Sigmoid colon (tissue), 7 donors: ENCODE data around the gene IFNAR1. TPM values are rescaled to one million over a fixed set of nuclear protein-coding genes. Genes with fewer than 3 reads are reported as not detected.

Experiments
- DNase-seq: peaks from one replicate; pipeline ENCODE4 v3.0.0-alpha.2; 2019
- H3K27ac ChIP-seq, 4 donors: fragments of 200-600 bp; sonication (generic); one replicate each; pipeline ENCODE4 v1.5.1; 2016 to 2019; ENCODE audit warnings: mild to moderate bottlenecking in 1 of 4
- H3K27me3 ChIP-seq, 3 donors: fragments of 200-600 bp; sonication (generic); one replicate each; pipeline ENCODE4 v1.5.1; 2019; ENCODE audit warnings: mild to moderate bottlenecking in 1 of 3
- H3K36me3 ChIP-seq, 4 donors: fragments of 200-600 bp; sonication (generic); one replicate each; pipeline ENCODE4 v1.5.1; 2016 to 2019
- H3K4me1 ChIP-seq, 4 donors: fragments of 200-600 bp; sonication (generic); one replicate each; pipeline ENCODE4 v1.5.1; 2017 to 2019
- H3K4me3 ChIP-seq, 4 donors: fragments of 200-600 bp; sonication (generic); one replicate each; pipeline ENCODE4 v1.5.1; 2017 to 2019; ENCODE audit warnings: mild to moderate bottlenecking in 2 of 4, moderate library complexity in 1 of 4
- H3K9me3 ChIP-seq, 4 donors: fragments of 200-600 bp in 3 of 4; sonication (generic) in 3 of 4; one replicate each; pipeline versions ENCODE4 v1.5.1 to v1.6.1; 2013 to 2019
- EP300 ChIP-seq, 4 donors: sonication (generic); formaldehyde crosslinking; IDR thresholded peaks; one replicate each; pipeline ENCODE4 v1.6.1; 2017; ENCODE audit warnings: antibody characterized with exemption in 4 of 4
- POLR2A ChIP-seq, 2 donors: fragments of 450-650 bp; IDR thresholded peaks; one replicate each; pipeline ENCODE4 v1.6.1; 2016; ENCODE audit warnings: antibody characterized with exemption in 2 of 2, mild to moderate bottlenecking in 2 of 2, moderate library complexity in 2 of 2
- POLR2AphosphoS5 ChIP-seq, 4 donors: sonication (generic); formaldehyde crosslinking; IDR thresholded peaks; one replicate each; pipeline ENCODE4 v1.6.1; 2017; ENCODE audit warnings: antibody characterized with exemption in 4 of 4
- WGBS, 2 donors: extraction: QIAGEN DNeasy Blood & Tissue Kit; methylation state at CpG; one replicate each; pipeline ENCODE4 v1.1.7; 2013; 5-methylcytosine and 5-hydroxymethylcytosine counted together
- intact Hi-C: fragments of 100-400 bp; cut with DNase I; formaldehyde crosslinking; loops from one replicate; pipeline ENCODE4 v1.15.1; 2023
- polyA plus RNA-seq, 3 donors: library from polyadenylated mRNA; stranded (reverse); fragments of 200-250 nt; gene quantifications; one replicate each; pipeline ENCODE4 v1.2.3, GENCODE V29; 2013
- total RNA-seq, 4 donors: library from RNA; depleted of rRNA; stranded (reverse); fragments of >200 nt; gene quantifications; one replicate each; pipeline ENCODE4 v1.1.0, GENCODE V29; 2016
- TF ChIP-seq, protein P1 (sequence below), 4 experiments: fragments of 450-650 bp in 3 of 4; fragments of 200-600 bp in 1 of 4; IDR thresholded peaks; one replicate each; pipeline ENCODE4 v1.5.1; 2016 to 2019; ENCODE audit warnings: antibody characterized with exemption in 4 of 4, mild to moderate bottlenecking in 3 of 4, moderate library complexity in 2 of 4
- donor health status: healthy with polysubstance abuse.
- donor health status: Bipolar disorder and iron deficiency.
- donor health status: healthy.

The IFNAR1 gene
- total and polyA plus RNA-seq, 7 donors, result 6.6 to 32.6 (median 25.5) TPM

DNA sequence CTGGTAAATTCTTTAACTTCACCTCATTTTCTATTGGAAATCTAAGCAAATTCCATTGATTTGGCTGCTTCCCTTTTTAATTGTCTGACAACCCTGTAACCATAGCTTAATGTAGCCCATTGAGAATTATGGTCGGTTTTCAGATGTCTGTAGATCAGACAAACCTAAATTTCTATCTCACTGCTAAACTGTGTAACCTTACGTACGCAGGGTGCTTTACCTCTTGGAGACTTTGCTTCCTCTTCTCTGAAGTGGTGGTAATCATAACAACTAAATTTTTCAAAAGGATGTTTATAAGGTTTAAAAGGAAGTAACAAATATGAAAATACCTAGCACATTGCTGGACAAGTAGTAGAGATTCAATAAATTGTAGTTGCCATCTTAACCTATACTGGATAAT lies 25.9 kb downstream of the IFNAR1 start:
- H3K4me1 ChIP-seq, result no peaks in the 10 kb centered on the region
- intact Hi-C loops, result no loop called here
- 82 to 94% methylated on average over 3 of the region's 3 CpGs for WGBS, 2 donors
- no peak for DNase-seq
- no peaks in the 10 kb centered on the region for H3K27me3 ChIP-seq
- no peak overlapping the region for H3K4me3 ChIP-seq
- H3K9me3 ChIP-seq, result no peaks in the 10 kb centered on the region
- no peak overlapping the region for H3K27ac ChIP-seq
- TF ChIP-seq POLR2AphosphoS5 (IDR thresholded peaks at IDR 0.05), result no peak
- TF ChIP-seq POLR2A (IDR thresholded peaks at IDR 0.05), result no peak
- no peak for TF ChIP-seq EP300 (IDR thresholded peaks at IDR 0.05)
- TF ChIP-seq, protein P1, sequence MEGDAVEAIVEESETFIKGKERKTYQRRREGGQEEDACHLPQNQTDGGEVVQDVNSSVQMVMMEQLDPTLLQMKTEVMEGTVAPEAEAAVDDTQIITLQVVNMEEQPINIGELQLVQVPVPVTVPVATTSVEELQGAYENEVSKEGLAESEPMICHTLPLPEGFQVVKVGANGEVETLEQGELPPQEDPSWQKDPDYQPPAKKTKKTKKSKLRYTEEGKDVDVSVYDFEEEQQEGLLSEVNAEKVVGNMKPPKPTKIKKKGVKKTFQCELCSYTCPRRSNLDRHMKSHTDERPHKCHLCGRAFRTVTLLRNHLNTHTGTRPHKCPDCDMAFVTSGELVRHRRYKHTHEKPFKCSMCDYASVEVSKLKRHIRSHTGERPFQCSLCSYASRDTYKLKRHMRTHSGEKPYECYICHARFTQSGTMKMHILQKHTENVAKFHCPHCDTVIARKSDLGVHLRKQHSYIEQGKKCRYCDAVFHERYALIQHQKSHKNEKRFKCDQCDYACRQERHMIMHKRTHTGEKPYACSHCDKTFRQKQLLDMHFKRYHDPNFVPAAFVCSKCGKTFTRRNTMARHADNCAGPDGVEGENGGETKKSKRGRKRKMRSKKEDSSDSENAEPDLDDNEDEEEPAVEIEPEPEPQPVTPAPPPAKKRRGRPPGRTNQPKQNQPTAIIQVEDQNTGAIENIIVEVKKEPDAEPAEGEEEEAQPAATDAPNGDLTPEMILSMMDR (IDR thresholded peaks at IDR 0.05), result no peak
- H3K36me3 ChIP-seq, result peaks cover 0 to 84% (median 16%) of the 10 kb centered on the region in 4 donors

DNA sequence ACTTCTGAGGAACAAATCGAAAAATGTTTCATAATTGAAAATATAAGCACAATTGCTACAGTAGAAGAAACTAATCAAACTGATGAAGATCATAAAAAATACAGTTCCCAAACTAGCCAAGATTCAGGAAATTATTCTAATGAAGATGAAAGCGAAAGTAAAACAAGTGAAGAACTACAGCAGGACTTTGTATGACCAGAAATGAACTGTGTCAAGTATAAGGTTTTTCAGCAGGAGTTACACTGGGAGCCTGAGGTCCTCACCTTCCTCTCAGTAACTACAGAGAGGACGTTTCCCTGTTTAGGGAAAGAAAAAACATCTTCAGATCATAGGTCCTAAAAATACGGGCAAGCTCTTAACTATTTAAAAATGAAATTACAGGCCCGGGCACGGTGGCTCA lies 30.6 kb downstream of the IFNAR1 start:
- whole genome bisulfite sequencing, 2 donors, result 82 to 84% methylated on average over 6 of the region's 6 CpGs
- peaks cover 0 to 56% (median 17%) of the 10 kb centered on the region in 4 donors for H3K36me3 ChIP-seq

DNA sequence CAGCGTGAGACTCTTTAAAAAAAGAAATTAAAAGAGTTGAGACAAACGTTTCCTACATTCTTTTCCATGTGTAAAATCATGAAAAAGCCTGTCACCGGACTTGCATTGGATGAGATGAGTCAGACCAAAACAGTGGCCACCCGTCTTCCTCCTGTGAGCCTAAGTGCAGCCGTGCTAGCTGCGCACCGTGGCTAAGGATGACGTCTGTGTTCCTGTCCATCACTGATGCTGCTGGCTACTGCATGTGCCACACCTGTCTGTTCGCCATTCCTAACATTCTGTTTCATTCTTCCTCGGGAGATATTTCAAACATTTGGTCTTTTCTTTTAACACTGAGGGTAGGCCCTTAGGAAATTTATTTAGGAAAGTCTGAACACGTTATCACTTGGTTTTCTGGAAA lies 31.2 kb downstream of the IFNAR1 start:
- WGBS, 2 donors, result 86 to 91% methylated on average over 11 of the region's 11 CpGs
- Histone ChIP-seq H3K4me1 (peaks cover 0 to 6% (median 1%) of the 10 kb centered on the region in 4 donors), H3K27me3 (no peaks in the 10 kb centered on the region), H3K4me3 (no peak overlapping the region), H3K9me3 (no peaks in the 10 kb centered on the region), H3K27ac (no peak overlapping the region), H3K36me3 (peaks cover 0 to 55% (median 17%) of the 10 kb centered on the region in 4 donors)
- TF ChIP-seq POLR2A (IDR thresholded peaks at IDR 0.05) (no peak), POLR2AphosphoS5 (IDR thresholded peaks at IDR 0.05) (no peak), EP300 (IDR thresholded peaks at IDR 0.05) (no peak)
- TF ChIP-seq, protein P1 (IDR thresholded peaks at IDR 0.05), result no peak
- intact Hi-C loops, result no loop called here
- DNase-seq, result no peak

More for the DNA sequence above, 30.6 kb downstream of the IFNAR1 start:
- DNase-seq, result no peak
- Histone ChIP-seq H3K27ac (no peak overlapping the region), H3K4me3 (no peak overlapping the region), H3K4me1 (no peaks in the 10 kb centered on the region), H3K27me3 (no peaks in the 10 kb centered on the region), H3K9me3 (no peaks in the 10 kb centered on the region)
- TF ChIP-seq EP300 (IDR thresholded peaks at IDR 0.05) (no peak), POLR2AphosphoS5 (IDR thresholded peaks at IDR 0.05) (no peak), POLR2A (IDR thresholded peaks at IDR 0.05) (no peak)
- TF ChIP-seq, protein P1 (IDR thresholded peaks at IDR 0.05), result no peak
- intact Hi-C loops, result no loop called here

DNA sequence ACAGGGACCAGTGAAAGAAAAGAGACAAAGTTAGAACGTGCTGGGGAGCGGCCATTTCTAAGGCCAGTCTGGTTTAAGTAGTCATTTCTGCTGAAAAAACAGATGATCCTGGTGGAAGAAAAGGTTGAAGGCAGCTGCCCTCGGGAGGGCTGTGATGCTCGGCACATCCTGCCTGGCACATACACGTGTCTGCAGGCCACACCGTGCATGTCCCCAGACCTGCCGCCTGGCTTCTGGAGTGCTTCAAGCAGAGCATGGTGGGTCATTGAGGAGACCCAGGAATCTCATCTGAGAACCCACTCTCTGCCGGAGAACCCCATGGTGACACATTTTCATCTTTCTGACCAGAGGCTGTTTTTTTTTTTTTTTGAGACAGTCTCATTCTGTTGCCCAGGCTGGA lies 32.4 kb downstream of the IFNAR1 start:
- Histone ChIP-seq H3K9me3 (no peaks in the 10 kb centered on the region), H3K4me1 (peaks cover 0 to 16% (median 12%) of the 10 kb centered on the region in 4 donors), H3K4me3 (no peak overlapping the region), H3K36me3 (peaks cover 0 to 43% (median 17%) of the 10 kb centered on the region in 4 donors), H3K27ac (no peak overlapping the region), H3K27me3 (no peaks in the 10 kb centered on the region)
- intact Hi-C loops, result no loop called here
- 89 to 93% methylated on average over 8 of the region's 8 CpGs for WGBS, 2 donors
- no peak for TF ChIP-seq EP300 (IDR thresholded peaks at IDR 0.05)
- no peak for TF ChIP-seq POLR2AphosphoS5 (IDR thresholded peaks at IDR 0.05)
- TF ChIP-seq, protein P1 (IDR thresholded peaks at IDR 0.05), result no peak
- TF ChIP-seq POLR2A (IDR thresholded peaks at IDR 0.05), result no peak
- no peak for DNase-seq

DNA sequence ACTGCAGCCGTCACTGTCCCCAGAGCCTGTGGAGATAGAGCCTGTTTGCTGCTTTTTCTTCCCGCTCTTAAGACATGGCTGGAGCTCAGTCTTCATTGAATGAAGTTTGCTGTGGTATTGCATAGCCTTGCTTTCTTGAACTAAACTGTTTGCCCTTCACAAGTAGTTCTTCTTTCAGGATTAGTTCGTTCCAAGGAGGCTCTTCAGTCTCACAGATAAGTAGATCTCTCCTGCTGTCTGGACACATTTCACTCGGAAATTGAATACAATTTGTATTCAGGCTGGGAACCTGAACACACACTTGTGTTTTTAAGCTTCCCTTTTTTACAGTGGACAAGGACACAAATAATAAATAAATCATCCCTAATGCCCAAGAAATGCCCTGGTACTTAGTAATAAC lies 34.7 kb downstream of the IFNAR1 start:
- H3K27ac ChIP-seq, result no peak overlapping the region
- no peaks in the 10 kb centered on the region for H3K9me3 ChIP-seq
- TF ChIP-seq POLR2AphosphoS5 (IDR thresholded peaks at IDR 0.05) (no peak), POLR2A (IDR thresholded peaks at IDR 0.05) (no peak), EP300 (IDR thresholded peaks at IDR 0.05) (no peak)
- TF ChIP-seq, protein P1 (IDR thresholded peaks at IDR 0.05), result no peak
- no peaks in the 10 kb centered on the region for H3K27me3 ChIP-seq
- H3K4me1 ChIP-seq, result peaks cover 0 to 19% (median 12%) of the 10 kb centered on the region in 4 donors
- peaks cover 0 to 28% (median 14%) of the 10 kb centered on the region in 4 donors for H3K36me3 ChIP-seq
- WGBS, 2 donors, result 87 to 89% methylated on average over 4 of the region's 4 CpGs
- H3K4me3 ChIP-seq, result no peak overlapping the region
- intact Hi-C loops, result no loop called here
- DNase-seq, result no peak
